Loucy (cell line): ENCODE measurements around the gene SNX8.

ENCODE experiments used
- H2AFZ ChIP-seq: fragments of 200-600 bp; sonication (generic); 2 replicates; pipeline ENCODE4 v1.6.0; 2016; ENCODE audit warnings: antibody characterized with exemption, mild to moderate bottlenecking, low read length, moderate library complexity
- H3F3A ChIP-seq: fragments of 200-600 bp; 2 replicates; pipeline ENCODE4 v1.6.0; 2016; ENCODE audit warnings: antibody characterized with exemption, low read depth, mild to moderate bottlenecking
- H3K27me3 ChIP-seq: fragments of 200-600 bp; sonication (generic); 2 replicates; pipeline ENCODE4 v1.6.1; 2014; ENCODE audit warnings: low read length, mild to moderate bottlenecking; ENCODE audit not compliant: insufficient read depth, poor library complexity, severe bottlenecking
- H3K36me3 ChIP-seq: fragments of 200-600 bp; sonication (generic); 2 replicates; pipeline ENCODE4 v1.6.1; 2016; ENCODE audit warnings: low read length; ENCODE audit not compliant: insufficient read depth
- H3K4me1 ChIP-seq: fragments of 200-600 bp; sonication (generic); 2 replicates; pipeline ENCODE4 v1.5.1; 2014; ENCODE audit warnings: low read length, mild to moderate bottlenecking; ENCODE audit not compliant: insufficient read depth, poor library complexity, severe bottlenecking
- H3K4me2 ChIP-seq: fragments of 200-600 bp; sonication (generic); 2 replicates; pipeline ENCODE4 v1.6.0; 2014; ENCODE audit warnings: antibody characterized with exemption, low read length, low read depth, mild to moderate bottlenecking; ENCODE audit not compliant: poor library complexity, severe bottlenecking
- H3K4me3 ChIP-seq: fragments of 200-600 bp; sonication (generic); 2 replicates; pipeline ENCODE4 v1.5.1; 2014; ENCODE audit warnings: low read length, mild to moderate bottlenecking, mixed read lengths; ENCODE audit not compliant: poor library complexity, severe bottlenecking
- H3K79me2 ChIP-seq: fragments of 200-600 bp; sonication (generic); 2 replicates; pipeline ENCODE4 v1.6.1; 2014; ENCODE audit warnings: low read length; ENCODE audit not compliant: insufficient read depth
- H3K9ac ChIP-seq: fragments of 200-600 bp; sonication (generic); 2 replicates; pipeline ENCODE4 v1.6.0; 2014; ENCODE audit warnings: mild to moderate bottlenecking, low read depth, low read length, moderate library complexity; ENCODE audit not compliant: poor library complexity, severe bottlenecking
- H3K9me2 ChIP-seq: fragments of 200-600 bp; sonication (generic); replicated peaks from 2 replicates; pipeline ENCODE4 v1.6.1; 2016; ENCODE audit warnings: low read depth, low read length, mixed read lengths
- H3K9me3 ChIP-seq: fragments of 200-600 bp; sonication (generic); 2 replicates; pipeline ENCODE4 v1.6.1; 2014; ENCODE audit warnings: mild to moderate bottlenecking, antibody characterized with exemption, low read length, low read depth; ENCODE audit not compliant: insufficient read depth
- H4K20me1 ChIP-seq: fragments of 200-600 bp; sonication (generic); 2 replicates; pipeline ENCODE4 v1.6.0; 2014; ENCODE audit warnings: antibody characterized with exemption, low read length, mild to moderate bottlenecking; ENCODE audit not compliant: insufficient read depth, poor library complexity, severe bottlenecking
- CTCF ChIP-seq: fragments of 200-600 bp; sonication (generic); conservative IDR thresholded peaks from 2 replicates; pipeline ENCODE4 v1.5.1; 2014; ENCODE audit warnings: mild to moderate bottlenecking, antibody characterized with exemption, low read length
- EZH2phosphoT487 ChIP-seq: fragments of 200-600 bp; IDR thresholded peaks from 2 replicates; pipeline ENCODE4 v1.6.1; 2018; ENCODE audit warnings: antibody characterized with exemption, mild to moderate bottlenecking, moderate library complexity, borderline replicate concordance

The SNX8 gene

GRCh38 chr7:2256306-2257045 lies 57.8 kb downstream of the SNX8 start:
- Histone ChIP-seq H3K4me3 (no peak overlapping the region), H3K9me3 (no peaks in the 10 kb centered on the region), H3K4me1 (peaks cover 8% of the 10 kb centered on the region), H4K20me1 (no peaks in the 10 kb centered on the region), H3K79me2 (peaks cover 3% of the 10 kb centered on the region; the same call in 1 of the 2 replicates), H3K9me2 (no peaks in the 10 kb centered on the region), H3K4me2 (no peak overlapping the region), H2AFZ (no peak overlapping the region), H3K36me3 (peaks cover 2% of the 10 kb centered on the region; the same call in 1 of the 2 replicates), H3F3A (no peaks in the 10 kb centered on the region), H3K27me3 (no peaks in the 10 kb centered on the region), H3K9ac (no peak overlapping the region)
- TF ChIP-seq EZH2phosphoT487 = no peak
- no peak for TF ChIP-seq CTCF

- H3K4me2 ChIP-seq = no peak overlapping the region
- H3K27me3 ChIP-seq = no peaks in the 10 kb centered on the region
- TF ChIP-seq CTCF (no peak), EZH2phosphoT487 (no peak)
- H2AFZ ChIP-seq = no peak overlapping the region
- peaks cover 12% of the 10 kb centered on the region; the same call in 1 of the 2 replicates for H3K79me2 ChIP-seq
- H3K9ac ChIP-seq = no peak overlapping the region
- no peaks in the 10 kb centered on the region for H3K9me3 ChIP-seq
- no peaks in the 10 kb centered on the region for H3F3A ChIP-seq
- H3K9me2 ChIP-seq = no peaks in the 10 kb centered on the region
- H3K36me3 ChIP-seq = peaks cover 4% of the 10 kb centered on the region; the same call in 1 of the 2 replicates
- no peaks in the 10 kb centered on the region for H4K20me1 ChIP-seq
- H3K4me3 ChIP-seq = no peak overlapping the region
- peaks cover 12% of the 10 kb centered on the region for H3K4me1 ChIP-seq
These were observed 58.8 kb downstream of the SNX8 start for GRCh38 chr7:2255145-2256139.

GRCh38 chr7:2254429-2255144 lies 59.7 kb downstream of the SNX8 start:
- H2AFZ ChIP-seq = no peak overlapping the region
- peaks cover 19% of the 10 kb centered on the region for H3K4me1 ChIP-seq
- H3K4me3 ChIP-seq = no peak overlapping the region
- TF ChIP-seq EZH2phosphoT487 = no peak
- TF ChIP-seq CTCF = no peak
- no peaks in the 10 kb centered on the region for H3F3A ChIP-seq
- no peaks in the 10 kb centered on the region for H3K9me2 ChIP-seq
- H3K79me2 ChIP-seq = peaks cover 18% of the 10 kb centered on the region; the same call in 1 of the 2 replicates
- H3K9me3 ChIP-seq = no peaks in the 10 kb centered on the region
- H3K9ac ChIP-seq = no peak overlapping the region
- H3K27me3 ChIP-seq = no peaks in the 10 kb centered on the region
- no peak overlapping the region for H3K4me2 ChIP-seq
- H4K20me1 ChIP-seq = no peaks in the 10 kb centered on the region
- H3K36me3 ChIP-seq = peaks cover 4% of the 10 kb centered on the region; the same call in 1 of the 2 replicates
